NK-92 treated with Interleukin-12 subunit alpha and Interleukin-12 subunit beta, amount 100 ng/mL, for 24 hours (cell line): Measurements from ENCODE around the gene GTPBP2.
"Not testable (repeated sequence)": the region's sequence is repeated elsewhere in the genome, so short reads cannot be mapped to it uniquely, and the experiment has no call there.

ENCODE experiments used
- DNase-seq: peaks from one replicate; lab custom pipeline; 2025; lab: John Stamatoyannopoulos, UW

The GTPBP2 gene

DNA sequence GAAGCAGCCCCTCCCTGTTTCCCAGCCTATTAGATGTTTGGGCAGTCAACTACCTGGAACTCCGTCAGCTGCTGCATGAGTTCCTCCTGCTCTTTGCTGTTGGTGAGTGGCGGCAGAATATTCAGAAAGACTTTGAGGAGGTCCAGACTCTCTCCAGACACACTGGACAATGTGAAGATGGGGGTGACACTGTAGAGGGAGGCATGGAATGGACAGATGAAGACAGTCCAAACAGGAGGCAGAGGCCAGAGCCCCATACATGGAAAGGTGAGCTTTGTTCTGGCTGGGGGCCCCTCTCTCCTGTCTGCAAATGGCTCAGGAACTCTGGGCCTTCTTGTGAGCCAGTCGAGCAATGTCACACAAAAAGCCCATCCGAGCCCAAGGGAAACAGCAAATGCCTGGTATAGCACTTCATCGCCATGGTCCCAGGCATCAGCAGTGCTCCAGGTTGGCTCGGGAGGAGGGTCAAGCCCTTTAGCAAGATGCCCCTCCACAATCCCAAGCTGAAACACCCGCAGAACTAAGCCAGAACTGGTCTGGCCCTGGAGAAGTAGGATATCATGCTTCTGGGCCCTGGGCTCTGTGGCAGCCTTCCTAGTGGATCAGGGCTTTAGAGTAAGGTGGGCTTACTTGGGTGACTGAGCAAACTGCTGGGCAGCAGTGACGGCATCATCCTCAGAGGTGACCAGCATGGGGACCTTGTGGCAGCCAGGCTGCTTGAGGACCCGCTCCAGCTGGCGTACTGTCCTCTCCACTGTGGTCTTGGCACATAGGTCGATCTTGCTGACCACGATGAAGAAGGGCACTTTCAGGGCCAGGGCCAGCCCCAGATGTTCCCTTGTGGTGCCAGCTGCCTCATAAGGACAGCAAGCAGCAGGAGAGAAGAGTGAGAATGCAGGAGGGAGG lies 4.9 kb downstream of the GTPBP2 start:
- no peak for DNase-seq

- no peak for DNase-seq
These were observed 6.5 kb downstream of the GTPBP2 start for GRCh38 chr6:43622541-43622940.

DNA sequence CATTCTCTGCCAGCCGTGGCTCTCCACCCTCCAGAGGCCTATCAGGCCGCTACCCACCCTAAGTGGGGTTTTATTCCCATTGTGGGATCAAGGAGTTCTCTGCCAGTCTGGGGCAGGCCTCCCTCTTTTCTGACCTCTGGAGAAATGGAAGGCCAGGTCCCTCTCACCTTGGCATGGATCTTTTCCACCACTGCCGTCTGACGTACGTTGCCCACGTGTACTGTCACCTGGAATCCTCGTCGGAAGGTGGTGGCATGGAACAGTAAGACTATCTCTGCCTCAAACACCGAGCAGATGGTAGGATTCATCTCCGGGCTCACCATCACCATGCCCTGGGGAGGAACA lies 7.3 kb downstream of the GTPBP2 start:
- no peak for DNase-seq

DNA sequence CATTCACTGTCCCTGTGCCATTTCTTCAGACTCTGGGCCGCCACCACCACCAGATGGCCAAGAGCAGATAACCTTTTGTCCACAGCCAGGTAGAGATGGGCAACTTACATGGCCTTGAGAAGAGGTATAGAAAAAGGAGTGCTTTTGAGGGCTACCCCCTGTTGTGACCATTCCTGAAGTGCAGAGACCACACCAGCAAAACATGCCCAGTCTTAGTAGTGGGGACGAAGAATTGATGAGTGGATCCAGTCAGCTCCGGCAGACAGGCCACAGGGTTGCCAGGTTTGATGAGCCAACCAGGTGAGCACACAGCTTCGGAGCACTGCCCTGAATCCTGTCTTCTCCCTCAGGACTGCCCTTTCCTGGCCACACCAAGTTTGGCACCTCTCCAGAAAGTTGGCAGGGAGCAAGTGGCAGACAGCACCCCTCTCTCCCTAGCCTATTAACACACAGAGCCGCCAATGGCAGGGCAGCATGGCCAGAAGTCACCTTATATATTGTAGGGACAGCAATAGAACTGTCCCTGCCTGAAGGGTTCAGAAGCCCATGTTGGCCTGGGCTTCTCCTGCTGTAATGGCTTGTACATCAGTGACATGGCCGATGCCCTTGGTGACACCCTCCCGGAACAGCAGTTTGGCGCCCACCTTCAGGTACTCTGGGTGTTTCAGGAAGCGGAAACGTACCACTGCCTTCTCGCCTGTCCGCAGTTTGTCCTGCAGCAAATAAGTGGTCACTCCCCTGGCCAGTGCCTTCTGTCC lies 7.8 kb downstream of the GTPBP2 start:
- no peak for DNase-seq

GRCh38 chr6:43616725-43617472 lies 12.2 kb downstream of the GTPBP2 start:
- DNase-seq, result no peak

DNA sequence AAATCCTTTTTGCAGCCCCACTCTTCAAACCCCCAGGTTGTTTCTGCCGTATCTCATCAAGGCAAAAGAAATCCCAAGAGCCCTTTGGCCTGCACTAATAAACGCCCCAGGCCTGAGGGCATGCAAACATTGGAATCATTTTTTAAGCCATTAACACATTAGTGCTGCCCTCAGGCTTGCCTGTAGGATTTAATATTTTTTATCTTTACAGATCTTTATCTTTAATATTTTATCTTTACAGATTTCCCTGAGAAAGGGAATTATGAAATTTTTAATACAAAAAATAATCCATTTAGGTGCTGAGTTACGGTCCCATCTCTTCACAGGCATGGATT lies 14.7 kb downstream of the GTPBP2 start:
- DNase-seq, result no peak

DNA sequence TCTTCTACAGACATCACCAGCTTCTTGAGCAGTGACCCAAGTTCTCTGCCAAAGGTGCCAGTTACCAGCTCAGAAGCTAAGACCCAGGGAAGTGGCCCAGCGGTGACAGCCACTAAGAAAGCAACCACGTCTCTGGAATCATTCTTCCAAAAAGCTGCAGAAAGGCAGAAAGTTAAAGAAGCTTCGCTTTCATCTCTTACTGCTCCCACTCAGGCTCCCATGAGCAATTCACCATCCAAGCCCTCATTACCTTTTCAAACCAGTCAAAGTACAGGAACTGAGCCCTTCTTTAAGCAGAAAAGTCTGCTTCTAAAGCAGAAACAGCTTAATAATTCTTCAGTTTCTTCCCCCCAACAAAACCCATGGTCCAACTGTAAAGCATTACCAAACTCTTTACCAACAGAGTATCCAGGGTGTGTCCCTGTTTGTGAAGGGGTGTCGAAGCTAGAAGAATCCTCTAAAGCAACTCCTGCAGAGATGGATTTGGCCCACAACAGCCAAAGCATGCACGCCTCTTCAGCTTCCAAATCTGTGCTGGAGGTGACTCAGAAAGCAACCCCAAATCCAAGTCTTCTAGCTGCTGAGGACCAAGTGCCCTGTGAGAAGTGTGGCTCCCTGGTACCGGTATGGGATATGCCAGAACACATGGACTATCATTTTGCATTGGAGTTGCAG lies 15.2 kb downstream of the GTPBP2 start:
- DNase-seq, result no peak

GRCh38 chr6:43610431-43610830 lies 18.6 kb downstream of the GTPBP2 start:
- DNase-seq, result no peak

GRCh38 chr6:43609402-43609801 lies 19.7 kb downstream of the GTPBP2 start:
- DNase-seq, result no peak

DNA sequence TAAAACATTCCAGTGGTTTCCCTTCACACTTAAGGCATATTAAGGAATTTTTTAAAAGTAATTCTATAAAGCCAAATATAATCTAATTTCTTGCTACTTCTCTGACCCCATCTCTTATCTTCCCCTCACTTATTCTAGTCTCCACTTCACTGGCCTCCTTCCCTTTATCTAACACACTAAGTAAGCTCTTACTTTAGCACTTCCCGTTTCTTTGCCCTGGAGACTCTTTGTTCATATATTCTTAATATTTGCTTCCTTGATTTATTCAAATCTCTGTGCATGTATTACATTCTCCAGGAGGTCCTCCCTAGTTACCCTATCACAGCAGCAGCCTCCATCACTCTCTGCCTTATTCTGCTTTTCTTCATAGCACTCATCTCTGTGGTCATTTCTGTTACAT lies 20.3 kb downstream of the GTPBP2 start:
- DNase-seq, result no peak

GRCh38 chr6:43608310-43608763 lies 20.7 kb downstream of the GTPBP2 start:
- peak; percentile 11 for DNase-seq

- DNase-seq, result no peak
These were observed 23.0 kb downstream of the GTPBP2 start for GRCh38 chr6:43606019-43606418.

DNA sequence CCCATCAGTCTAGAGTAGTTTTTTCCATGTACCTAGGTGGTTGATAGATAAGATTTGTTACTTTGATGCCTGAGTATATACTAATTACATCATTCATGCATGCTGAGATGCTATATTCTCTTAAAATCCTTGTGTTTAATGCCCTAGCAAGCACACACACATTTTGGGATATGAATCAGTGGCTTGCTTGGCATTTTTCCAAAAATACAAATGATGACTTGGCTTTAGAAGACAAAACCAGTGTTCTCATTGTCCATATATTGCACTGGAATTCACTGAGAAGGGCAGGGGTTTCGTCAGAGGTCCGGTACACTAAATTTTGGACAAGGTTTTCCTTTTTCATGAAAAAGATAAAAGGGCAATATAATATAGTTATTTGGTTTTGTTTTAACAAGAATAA lies 24.9 kb downstream of the GTPBP2 start:
- no peak for DNase-seq

- no peak for DNase-seq
These were observed 28.5 kb downstream of the GTPBP2 start for GRCh38 chr6:43600595-43600994.

- DNase-seq, result no peak
These were observed 35.1 kb downstream of the GTPBP2 start for GRCh38 chr6:43593938-43594337.

DNA sequence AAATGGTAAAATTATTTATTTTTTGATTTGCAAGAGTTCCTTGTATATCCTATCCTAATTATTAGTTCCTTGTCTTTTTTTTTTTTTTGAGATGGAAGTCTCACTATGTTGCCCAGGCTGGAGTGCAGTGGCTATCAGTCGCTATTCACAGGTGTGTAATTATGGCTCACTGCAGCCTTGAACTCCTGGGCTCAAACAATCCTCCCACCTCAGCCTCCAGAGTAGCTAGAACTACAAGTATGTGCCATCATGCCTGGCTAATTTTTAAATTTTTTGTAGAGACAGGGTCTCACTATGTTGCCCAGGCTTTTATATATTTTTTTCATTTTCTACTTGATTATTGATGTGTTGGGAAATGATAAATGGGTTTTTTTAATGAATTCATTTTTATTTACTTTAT lies 39.5 kb downstream of the GTPBP2 start:
- not testable (repeated sequence) for DNase-seq

- no peak for DNase-seq
These were observed 40.9 kb downstream of the GTPBP2 start for GRCh38 chr6:43588194-43588593.

GRCh38 chr6:43584892-43585570 lies 44.0 kb downstream of the GTPBP2 start:
- DNase-seq, result no peak

GRCh38 chr6:43582911-43583310 lies 46.2 kb downstream of the GTPBP2 start:
- no peak for DNase-seq

- no peak for DNase-seq
These were observed 49.9 kb downstream of the GTPBP2 start for GRCh38 chr6:43579171-43579570.

- no peak for DNase-seq
These were observed 50.3 kb downstream of the GTPBP2 start for GRCh38 chr6:43578748-43579147.
